ENCODE results near the gene NF1. TPM values are rescaled to one million over a fixed set of nuclear protein-coding genes. Genes with fewer than 3 reads are reported as not detected.

The NF1 gene
- total RNA-seq, 1 experiment from 2014 or later: 62.4 TPM

DNA sequence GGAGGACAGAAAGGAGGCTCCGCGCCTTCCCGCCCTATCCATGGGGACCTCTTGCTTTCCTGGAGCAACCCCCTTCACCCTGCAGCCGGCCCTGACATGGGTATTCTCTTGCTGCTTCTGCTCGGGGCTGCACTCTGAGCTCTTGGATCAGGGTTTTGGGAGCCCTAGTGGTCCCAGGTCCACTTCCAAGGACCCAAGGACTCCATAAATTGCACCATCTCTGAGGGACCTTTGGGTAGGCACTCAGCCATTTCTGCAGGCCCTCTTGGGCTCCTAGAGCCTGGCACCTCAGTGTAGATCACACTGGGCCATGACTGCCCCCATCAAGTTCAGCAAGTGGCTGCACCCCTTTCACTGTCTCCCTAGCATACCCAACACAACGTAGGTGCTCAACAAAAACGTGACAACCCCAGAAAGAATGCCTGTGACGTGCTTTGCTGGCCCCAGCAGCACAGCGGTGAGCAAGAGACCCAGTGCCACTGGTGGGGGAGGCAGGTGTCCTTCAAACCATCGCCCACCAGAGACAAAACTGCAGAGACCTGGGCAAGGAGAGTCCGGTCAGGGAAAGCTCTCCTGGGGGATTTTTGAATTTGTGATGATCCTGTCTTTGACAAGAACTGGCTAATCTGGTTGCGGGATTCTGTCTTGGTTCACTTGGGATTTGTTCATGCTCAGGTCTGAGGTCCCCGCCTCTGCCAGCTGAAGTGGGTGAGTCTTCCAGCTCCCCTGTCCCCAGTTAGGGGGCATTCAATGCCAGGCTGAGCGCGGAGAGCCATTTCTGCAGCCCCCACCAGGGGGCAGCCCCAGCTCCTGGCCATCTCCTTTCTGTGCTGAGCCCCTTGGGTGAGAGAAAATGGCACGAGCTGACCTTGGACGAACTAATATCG, 294.2 kb downstream of the NF1 start:
- H3K9me3 ChIP-seq: no peaks in the 10 kb centered on the region
- Mint-ChIP-seq H3K27me3 (ENCODE audit: insufficient read depth, unreplicated experiment) (peaks cover 12% of the 10 kb centered on the region), H3K4me3 (ENCODE audit: unreplicated experiment) (no peak overlapping the region), H3K4me1 (ENCODE audit: low read depth, unreplicated experiment) (no peaks in the 10 kb centered on the region), H3K9me3 (ENCODE audit: unreplicated experiment) (no peaks in the 10 kb centered on the region), H3K27ac (ENCODE audit: unreplicated experiment) (no peak overlapping the region), H3K36me3 (ENCODE audit: insufficient read depth, unreplicated experiment) (peaks cover 11% of the 10 kb centered on the region)
- H3K27me3 ChIP-seq (replicated peaks; ENCODE audit: control insufficient read depth, insufficient read depth, low read length): peaks cover 2% of the 10 kb centered on the region
- no peaks in the 10 kb centered on the region for H3K36me3 ChIP-seq (ENCODE audit: control insufficient read depth, insufficient read depth, low read length)
- TF ChIP-seq, protein P1, sequence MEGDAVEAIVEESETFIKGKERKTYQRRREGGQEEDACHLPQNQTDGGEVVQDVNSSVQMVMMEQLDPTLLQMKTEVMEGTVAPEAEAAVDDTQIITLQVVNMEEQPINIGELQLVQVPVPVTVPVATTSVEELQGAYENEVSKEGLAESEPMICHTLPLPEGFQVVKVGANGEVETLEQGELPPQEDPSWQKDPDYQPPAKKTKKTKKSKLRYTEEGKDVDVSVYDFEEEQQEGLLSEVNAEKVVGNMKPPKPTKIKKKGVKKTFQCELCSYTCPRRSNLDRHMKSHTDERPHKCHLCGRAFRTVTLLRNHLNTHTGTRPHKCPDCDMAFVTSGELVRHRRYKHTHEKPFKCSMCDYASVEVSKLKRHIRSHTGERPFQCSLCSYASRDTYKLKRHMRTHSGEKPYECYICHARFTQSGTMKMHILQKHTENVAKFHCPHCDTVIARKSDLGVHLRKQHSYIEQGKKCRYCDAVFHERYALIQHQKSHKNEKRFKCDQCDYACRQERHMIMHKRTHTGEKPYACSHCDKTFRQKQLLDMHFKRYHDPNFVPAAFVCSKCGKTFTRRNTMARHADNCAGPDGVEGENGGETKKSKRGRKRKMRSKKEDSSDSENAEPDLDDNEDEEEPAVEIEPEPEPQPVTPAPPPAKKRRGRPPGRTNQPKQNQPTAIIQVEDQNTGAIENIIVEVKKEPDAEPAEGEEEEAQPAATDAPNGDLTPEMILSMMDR (IDR thresholded peaks at IDR 0.05; ENCODE audit: insufficient read depth in 1 of 2, low read depth in 1 of 2, low read length in 1 of 2, severe bottlenecking in 1 of 2, unreplicated experiment in 1 of 2): peak; percentile 87 to 93
- ChIA-PET POLR2A (no interaction called here), CTCF (interaction anchor here (0.5 to 2.2 kb wide), 11 partner anchors 9 to 1093 kb away, joined by 3 to 12 read pairs (median 3); no protein-coding TSS in a partner anchor)
- H3K4me1 ChIP-seq: no peaks in the 10 kb centered on the region
- DNase-seq: peak in 1 of 2 experiments; percentile 63
- intact Hi-C loops (cut with micrococcal nuclease; ENCODE audit: unreplicated experiment): loop anchor here (1.0 kb wide), 1 partner anchor 136 kb away; no protein-coding TSS in a partner anchor
- no TSS peak for BruUV-seq (replicated peaks)
- no peak overlapping the region for H3K4me3 ChIP-seq (ENCODE audit: low read depth, low read length)

- Histone ChIP-seq H3K9me3 (no peaks in the 10 kb centered on the region), H3K4me3 (ENCODE audit: low read depth, low read length) (no peak overlapping the region), H3K36me3 (ENCODE audit: control insufficient read depth, insufficient read depth, low read length) (no peaks in the 10 kb centered on the region), H3K4me1 (no peaks in the 10 kb centered on the region), H3K27me3 (replicated peaks; ENCODE audit: control insufficient read depth, insufficient read depth, low read length) (peaks cover 2% of the 10 kb centered on the region)
- Mint-ChIP-seq H3K27ac (ENCODE audit: unreplicated experiment) (no peak overlapping the region), H3K4me3 (ENCODE audit: unreplicated experiment) (peak overlapping the region; percentile 72), H3K36me3 (ENCODE audit: insufficient read depth, unreplicated experiment) (peaks cover 11% of the 10 kb centered on the region), H3K4me1 (ENCODE audit: low read depth, unreplicated experiment) (no peaks in the 10 kb centered on the region), H3K9me3 (ENCODE audit: unreplicated experiment) (no peaks in the 10 kb centered on the region), H3K27me3 (ENCODE audit: insufficient read depth, unreplicated experiment) (peaks cover 15% of the 10 kb centered on the region)
- ChIA-PET CTCF (interaction anchor here (0.8 to 2.2 kb wide), 7 partner anchors 12 to 132 kb away, joined by 3 to 12 read pairs (median 3); no protein-coding TSS in a partner anchor), POLR2A (no interaction called here)
- TF ChIP-seq, protein P1 (IDR thresholded peaks at IDR 0.05; ENCODE audit: insufficient read depth in 1 of 2, low read depth in 1 of 2, low read length in 1 of 2, severe bottlenecking in 1 of 2, unreplicated experiment in 1 of 2): no peak
- BruUV-seq (replicated peaks): no TSS peak
- intact Hi-C loops (cut with micrococcal nuclease; ENCODE audit: unreplicated experiment): loop anchor here (1.0 to 5.0 kb wide), 2 partner anchors 37 to 135 kb away; no protein-coding TSS in a partner anchor
- DNase-seq: no peak
Measured at GRCh38 chr17:31389657-31390381, 295.0 kb downstream of the NF1 start.

DNA sequence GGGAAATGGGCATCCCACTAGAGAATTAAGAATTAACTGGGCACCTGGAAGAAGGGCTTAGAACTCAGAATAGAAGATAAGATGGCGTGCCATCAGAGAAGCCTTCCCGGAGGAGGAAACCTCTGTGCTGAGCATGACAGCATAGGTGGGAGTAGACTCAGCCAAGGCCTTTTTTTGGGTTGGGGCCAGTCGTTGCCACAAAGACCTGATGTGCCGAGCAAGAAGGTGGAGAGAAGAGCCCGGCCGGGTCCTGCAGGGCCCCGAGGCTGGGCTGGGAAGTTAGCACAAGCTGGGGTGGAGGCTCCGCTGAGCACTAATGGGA, 295.6 kb downstream of the NF1 start:
- no peak overlapping the region for H3K4me3 ChIP-seq (ENCODE audit: low read depth, low read length)
- no peaks in the 10 kb centered on the region for H3K4me1 ChIP-seq
- peak overlapping the region; percentile 72 for H3K4me3 Mint-ChIP-seq (ENCODE audit: unreplicated experiment)
- H3K9me3 Mint-ChIP-seq (ENCODE audit: unreplicated experiment): no peaks in the 10 kb centered on the region
- CTCF ChIA-PET: no interaction called here
- no peak for DNase-seq
- peaks cover 15% of the 10 kb centered on the region for H3K27me3 Mint-ChIP-seq (ENCODE audit: insufficient read depth, unreplicated experiment)
- no peaks in the 10 kb centered on the region for H3K4me1 Mint-ChIP-seq (ENCODE audit: low read depth, unreplicated experiment)
- H3K27me3 ChIP-seq (replicated peaks; ENCODE audit: control insufficient read depth, insufficient read depth, low read length): peaks cover 2% of the 10 kb centered on the region
- H3K27ac Mint-ChIP-seq (ENCODE audit: unreplicated experiment): no peak overlapping the region
- H3K36me3 ChIP-seq (ENCODE audit: control insufficient read depth, insufficient read depth, low read length): no peaks in the 10 kb centered on the region
- peaks cover 7% of the 10 kb centered on the region for H3K36me3 Mint-ChIP-seq (ENCODE audit: insufficient read depth, unreplicated experiment)
- H3K9me3 ChIP-seq: no peaks in the 10 kb centered on the region
- intact Hi-C loops (cut with micrococcal nuclease; ENCODE audit: unreplicated experiment): loop anchor here (5.0 kb wide), 1 partner anchor 37 kb away; no protein-coding TSS in a partner anchor
- BruUV-seq (replicated peaks): no TSS peak
- TF ChIP-seq, protein P1 (IDR thresholded peaks at IDR 0.05; ENCODE audit: insufficient read depth in 1 of 2, low read depth in 1 of 2, low read length in 1 of 2, severe bottlenecking in 1 of 2, unreplicated experiment in 1 of 2): no peak
- POLR2A ChIA-PET: no interaction called here

All from Caco-2 (cell line).